Keratinocyte (primary cell): ENCODE data around the gene ASCC2. TPM values are rescaled to one million over a fixed set of nuclear protein-coding genes. Genes with fewer than 3 reads are reported as not detected.

Experiments
- DNase-seq: peaks from one replicate; pipeline ENCODE4 v3.0.0-alpha.2; 2011; ENCODE audit warnings: low read depth, missing footprints, low spot score
- FAIRE-seq: peaks from 2 replicates; lab custom pipeline; 2011; peaks lifted over from hg19 to GRCh38; lab: Jason Lieb, UNC
- H2AFZ ChIP-seq: 2 replicates; pipeline ENCODE4 v1.6.0; 2012; ENCODE audit warnings: low read length, control low read depth, inconsistent platforms; ENCODE audit not compliant: control insufficient read depth
- H3K27ac ChIP-seq: 2 replicates; pipeline ENCODE4 v1.5.1; 2011; ENCODE audit warnings: low read length; ENCODE audit not compliant: control insufficient read depth, insufficient read depth
- H3K27me3 ChIP-seq: 3 replicates; pipeline ENCODE4 v1.6.0; 2011; ENCODE audit warnings: low read length; ENCODE audit not compliant: control insufficient read depth, insufficient read depth; ENCODE audit errors: extremely low read depth
- H3K36me3 ChIP-seq, 2 experiments: 2 replicates in 1 of 2; 3 replicates in 1 of 2; pipeline ENCODE4 v1.5.1; 2011; ENCODE audit warnings: low read length in 2 of 2, mild to moderate bottlenecking in 1 of 2; ENCODE audit not compliant: control insufficient read depth in 2 of 2, insufficient read depth in 2 of 2; ENCODE audit errors: extremely low read depth in 1 of 2
- H3K4me1 ChIP-seq: 3 replicates; pipeline ENCODE4 v1.5.1; 2011; ENCODE audit warnings: low read length; ENCODE audit not compliant: control insufficient read depth, insufficient read depth; ENCODE audit errors: extremely low read depth
- H3K4me2 ChIP-seq: 3 replicates; pipeline ENCODE4 v1.6.0; 2011; ENCODE audit warnings: low read depth, low read length; ENCODE audit not compliant: control insufficient read depth, insufficient read depth; ENCODE audit errors: extremely low read depth
- H3K4me3 ChIP-seq, 3 experiments: fragments of 200-600 bp in 1 of 3; sonication (generic) in 1 of 3; 2 replicates in 2 of 3; 3 replicates in 1 of 3; pipeline ENCODE4 v1.5.1; 2011 to 2016; ENCODE audit warnings: low read length in 3 of 3, mild to moderate bottlenecking in 3 of 3, control low read depth in 2 of 3, inconsistent platforms in 1 of 3, low read depth in 1 of 3, mixed read lengths in 1 of 3, mixed run types in 1 of 3, moderate library complexity in 1 of 3; ENCODE audit not compliant: control insufficient read depth in 2 of 3, insufficient read depth in 2 of 3; ENCODE audit errors: extremely low read depth in 1 of 3
- H3K79me2 ChIP-seq: 2 replicates; pipeline ENCODE4 v1.6.0; 2012; ENCODE audit warnings: low read length; ENCODE audit not compliant: control insufficient read depth, insufficient read depth
- H3K9ac ChIP-seq: 3 replicates; pipeline ENCODE4 v1.6.0; 2011; ENCODE audit warnings: low read length; ENCODE audit not compliant: control insufficient read depth, insufficient read depth; ENCODE audit errors: extremely low read depth
- H3K9me1 ChIP-seq: 3 replicates; pipeline ENCODE4 v1.6.0; 2011; ENCODE audit warnings: low read length; ENCODE audit not compliant: control insufficient read depth, insufficient read depth; ENCODE audit errors: extremely low read depth
- H3K9me3 ChIP-seq: 2 replicates; pipeline ENCODE4 v1.5.1; 2012; ENCODE audit warnings: low read depth, low read length; ENCODE audit not compliant: control insufficient read depth
- H4K20me1 ChIP-seq: 3 replicates; pipeline ENCODE4 v1.6.0; 2011; ENCODE audit warnings: low read length; ENCODE audit not compliant: control insufficient read depth, insufficient read depth; ENCODE audit errors: extremely low read depth
- CTCF ChIP-seq, 3 experiments: IDR thresholded peaks in 1 of 3; conservative IDR thresholded peaks in 1 of 3; optimal IDR thresholded peaks in 1 of 3; 2 replicates in 2 of 3; 3 replicates in 1 of 3; pipeline versions ENCODE3 to v1.5.1; 2011; ENCODE audit warnings: low read length in 3 of 3, mild to moderate bottlenecking in 3 of 3, moderate library complexity in 2 of 3, control low read depth in 1 of 3, inconsistent platforms in 1 of 3; ENCODE audit not compliant: insufficient read depth in 2 of 3; ENCODE audit errors: extremely low read depth in 1 of 3
- EZH2 ChIP-seq: IDR thresholded peaks from one replicate; pipeline ENCODE4 v1.6.1; 2012; ENCODE audit warnings: inconsistent platforms, mild to moderate bottlenecking, low read length, moderate library complexity
- dilution Hi-C: fragments of 300-500 bp; cut with MboI; formaldehyde crosslinking; loops from one replicate; pipeline ENCODE4 v1.7.0; 2020; ENCODE audit warnings: low sequenced_read_pairs; ENCODE audit not compliant: extremely low pct_ligation_motif_present
- polyA plus RNA-seq, 5 experiments: library from polyadenylated mRNA; depleted of rRNA in 3 of 5; stranded (reverse) in 3 of 5; stranded (forward) in 1 of 5; unstranded in 1 of 5; fragments of >200 nt; gene quantifications; 1 replicate in 1 of 5; 2 replicates in 3 of 5; 3 replicates in 1 of 5; pipeline versions ENCODE4 v1.2.1 to v1.2.3, GENCODE V29; 2011 to 2012; ENCODE audit warnings: missing spikeins in 2 of 5, low read depth in 1 of 5, low replicate concordance in 1 of 5

ASCC2 gene
- polyA plus RNA-seq, 1 donor (not counting 4 experiments of a cell fraction or from before 2014, with no cell fraction given): 51.3 TPM

- Histone ChIP-seq H3K27ac (peak within 1 kb of the TSS; percentile 87), H2AFZ (peak within 1 kb of the TSS; percentile 99), H3K4me3 (peak within 1 kb of the TSS; percentile 77 to 98 (median 95)), H3K9me3 (no peaks in the 10 kb centered on the region), H3K9ac (peak within 1 kb of the TSS; percentile 94), H3K4me2 (peak within 1 kb of the TSS; percentile 92), H3K27me3 (no peaks in the 10 kb centered on the region), H4K20me1 (no peaks in the 10 kb centered on the region), H3K9me1 (no peaks in the 10 kb centered on the region), H3K36me3 (peaks cover 8 to 13% of the 10 kb centered on the region in 2 experiments), H3K4me1 (peaks cover 19% of the 10 kb centered on the region), H3K79me2 (peaks cover 34% of the 10 kb centered on the region)
- dilution Hi-C loops: no loop called here
- FAIRE-seq (peak; percentile 87), DNase-seq (peak; percentile 69)
- TF ChIP-seq EZH2 (no peak), CTCF (optimal IDR thresholded peaks at IDR 0.05 in 1 of 3, IDR thresholded peaks at IDR 0.05 in 1 of 3, conservative IDR thresholded peaks at IDR 0.05 in 1 of 3; ENCODE audit: extremely low read depth in 1 of 3, insufficient read depth in 2 of 3, low read length in 3 of 3) (no peak)
Observed at GRCh38 chr22:29766632-29767170, 71.4 kb downstream of the ASCC2 start, which contains the start of gene ZMAT5. Gene ZMAT5, minus strand, starts transcription at chr22:29767007. Its CDS starts 18,463 bp downstream, at chr22:29748544.

GRCh38 chr22:29765905-29766631 lies 72.0 kb downstream of the ASCC2 start:
- Histone ChIP-seq H3K27ac (peak overlapping the region; percentile 87), H3K36me3 (peaks cover 8 to 13% of the 10 kb centered on the region in 2 experiments), H3K79me2 (peaks cover 34% of the 10 kb centered on the region), H2AFZ (peak overlapping the region; percentile 85), H3K27me3 (no peaks in the 10 kb centered on the region), H3K4me2 (peak overlapping the region; percentile 92), H4K20me1 (no peaks in the 10 kb centered on the region), H3K9ac (peak overlapping the region; percentile 94), H3K4me3 (peak overlapping the region; percentile 61 to 89 (median 86)), H3K9me1 (no peaks in the 10 kb centered on the region), H3K4me1 (peaks cover 19% of the 10 kb centered on the region), H3K9me3 (no peaks in the 10 kb centered on the region)
- DNase-seq (no peak), FAIRE-seq (no peak)
- TF ChIP-seq EZH2: no peak
- dilution Hi-C loops: no loop called here
